ENCODE measurements around the gene HEMK1. TPM values are rescaled to one million over a fixed set of nuclear protein-coding genes. Genes with fewer than 3 reads are reported as not detected.
A peak's percentile ranks its signal among the peaks of the same experiment; 100 is the strongest.

The HEMK1 gene
- total and polyA plus RNA-seq, 7 donors: 5.0 to 17.7 (median 9.6) TPM

- no peaks in the 10 kb centered on the region for H3K9me3 ChIP-seq
- peak; percentile 82 for DNase-seq
- intact Hi-C loops (cut with DNase I): loop anchor here (2.0 to 10.0 kb wide), 6 partner anchors 58 to 885 kb away; partner anchors contain the start of genes DCAF1, DOCK3 and MANF
- peak within 1 kb of the TSS; percentile 88 to 97 (median 92) for H3K4me3 ChIP-seq
- peak within 1 kb of the TSS; percentile 84 to 91 (median 89) for H3K27ac ChIP-seq
- peaks cover 0 to 41% (median 22%) of the 10 kb centered on the region in 4 donors for H3K4me1 ChIP-seq
- 1% methylated on average over 58 of the region's 58 CpGs for WGBS, 2 donors
- no peaks in the 10 kb centered on the region for H3K27me3 ChIP-seq
- TF ChIP-seq POLR2AphosphoS5 (IDR thresholded peaks at IDR 0.05) (peak in 2 of 4 donors; percentile 42 to 43), EP300 (IDR thresholded peaks at IDR 0.05) (no peak), POLR2A (IDR thresholded peaks at IDR 0.05) (no peak)
- TF ChIP-seq, protein P1, sequence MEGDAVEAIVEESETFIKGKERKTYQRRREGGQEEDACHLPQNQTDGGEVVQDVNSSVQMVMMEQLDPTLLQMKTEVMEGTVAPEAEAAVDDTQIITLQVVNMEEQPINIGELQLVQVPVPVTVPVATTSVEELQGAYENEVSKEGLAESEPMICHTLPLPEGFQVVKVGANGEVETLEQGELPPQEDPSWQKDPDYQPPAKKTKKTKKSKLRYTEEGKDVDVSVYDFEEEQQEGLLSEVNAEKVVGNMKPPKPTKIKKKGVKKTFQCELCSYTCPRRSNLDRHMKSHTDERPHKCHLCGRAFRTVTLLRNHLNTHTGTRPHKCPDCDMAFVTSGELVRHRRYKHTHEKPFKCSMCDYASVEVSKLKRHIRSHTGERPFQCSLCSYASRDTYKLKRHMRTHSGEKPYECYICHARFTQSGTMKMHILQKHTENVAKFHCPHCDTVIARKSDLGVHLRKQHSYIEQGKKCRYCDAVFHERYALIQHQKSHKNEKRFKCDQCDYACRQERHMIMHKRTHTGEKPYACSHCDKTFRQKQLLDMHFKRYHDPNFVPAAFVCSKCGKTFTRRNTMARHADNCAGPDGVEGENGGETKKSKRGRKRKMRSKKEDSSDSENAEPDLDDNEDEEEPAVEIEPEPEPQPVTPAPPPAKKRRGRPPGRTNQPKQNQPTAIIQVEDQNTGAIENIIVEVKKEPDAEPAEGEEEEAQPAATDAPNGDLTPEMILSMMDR (IDR thresholded peaks at IDR 0.05): no peak
- peaks cover 0 to 2% (median 0%) of the 10 kb centered on the region in 4 donors for H3K36me3 ChIP-seq
These were observed 47.9 kb downstream of the HEMK1 start, which contains the start of gene MAPKAPK3 for GRCh38 chr3:50617096-50617791. MAPKAPK3 (plus strand) TSS chr3:50617151; CDS start chr3:50617566, 415 bp downstream.

DNA sequence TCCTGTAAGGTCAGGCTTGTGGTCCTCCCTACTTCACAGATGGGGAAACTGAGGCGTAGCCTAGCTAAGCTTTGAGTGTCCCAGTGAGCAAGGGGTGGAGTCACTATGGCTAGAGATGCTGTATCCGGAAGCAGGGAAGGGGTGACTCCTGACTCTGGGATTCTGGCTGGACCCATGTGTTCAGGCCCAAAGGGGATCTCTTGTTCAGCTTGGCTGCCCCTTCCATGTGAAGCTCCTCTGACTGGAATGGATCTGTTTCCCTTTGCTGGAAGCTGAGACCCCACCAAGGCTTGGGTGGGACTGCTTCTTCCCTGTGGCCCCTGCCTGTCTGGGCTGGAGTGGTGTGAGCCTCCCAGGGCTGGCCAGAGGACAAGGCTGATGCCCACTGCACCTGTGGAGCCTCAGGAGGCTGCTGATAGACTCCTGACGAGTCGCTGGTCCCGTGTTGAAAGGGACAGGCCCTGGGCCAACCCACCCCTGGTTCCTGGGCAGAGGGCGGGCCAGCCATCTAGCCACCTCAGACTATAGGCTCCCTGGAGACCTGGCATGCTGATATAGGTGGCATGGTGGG is 48.7 kb downstream of the HEMK1 start:
- Histone ChIP-seq H3K27me3 (no peaks in the 10 kb centered on the region), H3K9me3 (no peaks in the 10 kb centered on the region), H3K4me1 (peaks cover 0 to 34% (median 16%) of the 10 kb centered on the region in 4 donors), H3K27ac (peak overlapping the region; percentile 84 to 91 (median 89)), H3K36me3 (peaks cover 0 to 5% (median 0%) of the 10 kb centered on the region in 4 donors), H3K4me3 (peak overlapping the region; percentile 88 to 97 (median 92))
- no peak for DNase-seq
- TF ChIP-seq EP300 (IDR thresholded peaks at IDR 0.05): no peak
- TF ChIP-seq POLR2AphosphoS5 (IDR thresholded peaks at IDR 0.05): no peak
- TF ChIP-seq POLR2A (IDR thresholded peaks at IDR 0.05): no peak
- TF ChIP-seq, protein P1 (IDR thresholded peaks at IDR 0.05): no peak
- WGBS, 2 donors: 25 to 38% methylated on average over 6 of the region's 6 CpGs
- intact Hi-C loops (cut with DNase I): loop anchor here (2.0 to 10.0 kb wide), 6 partner anchors 57 to 884 kb away; partner anchors contain the start of genes DCAF1, DOCK3 and MANF

DNA sequence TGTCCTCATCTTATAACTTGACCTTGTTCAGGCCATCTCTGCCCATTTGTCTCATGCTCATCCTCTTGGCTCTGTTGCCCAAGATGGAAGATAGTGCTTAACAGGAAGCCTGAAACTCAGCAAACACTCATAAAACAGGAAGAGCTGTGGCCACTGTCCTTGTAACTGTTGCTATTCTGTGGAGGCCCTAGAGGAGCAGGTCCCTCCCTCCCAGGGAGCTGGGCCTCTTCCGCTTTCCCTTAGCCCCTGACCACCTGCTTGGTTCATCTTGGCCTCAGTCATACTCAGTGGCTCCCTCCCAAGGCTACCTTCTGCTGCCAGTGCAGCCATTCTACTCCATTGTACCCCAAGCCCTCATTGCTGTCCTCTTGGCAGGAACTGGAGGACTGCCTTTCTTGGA is 51.1 kb downstream of the HEMK1 start:
- Histone ChIP-seq H3K27ac (peak overlapping the region in 1 of 4 donors; percentile 7), H3K36me3 (peaks cover 0 to 5% (median 0%) of the 10 kb centered on the region in 4 donors), H3K27me3 (no peaks in the 10 kb centered on the region), H3K9me3 (no peaks in the 10 kb centered on the region), H3K4me3 (no peak overlapping the region), H3K4me1 (peaks cover 0 to 24% (median 16%) of the 10 kb centered on the region in 4 donors)
- TF ChIP-seq, protein P1 (IDR thresholded peaks at IDR 0.05): no peak
- TF ChIP-seq EP300 (IDR thresholded peaks at IDR 0.05): no peak
- no peak for TF ChIP-seq POLR2AphosphoS5 (IDR thresholded peaks at IDR 0.05)
- no peak for TF ChIP-seq POLR2A (IDR thresholded peaks at IDR 0.05)
- no peak for DNase-seq
- 52 to 98% methylated on average over 1 of the region's 1 CpG for whole genome bisulfite sequencing, 2 donors
- intact Hi-C loops (cut with DNase I): no loop called here

GRCh38 chr3:50620820-50621219 is 51.5 kb downstream of the HEMK1 start:
- TF ChIP-seq POLR2AphosphoS5 (IDR thresholded peaks at IDR 0.05) (no peak), EP300 (IDR thresholded peaks at IDR 0.05) (no peak), POLR2A (IDR thresholded peaks at IDR 0.05) (no peak)
- TF ChIP-seq, protein P1 (IDR thresholded peaks at IDR 0.05): no peak
- Histone ChIP-seq H3K36me3 (peaks cover 0 to 5% (median 0%) of the 10 kb centered on the region in 4 donors), H3K4me1 (peaks cover 0 to 22% (median 16%) of the 10 kb centered on the region in 4 donors), H3K9me3 (no peaks in the 10 kb centered on the region), H3K27me3 (no peaks in the 10 kb centered on the region), H3K4me3 (no peak overlapping the region), H3K27ac (no peak overlapping the region)
- no peak for DNase-seq
- intact Hi-C loops (cut with DNase I): no loop called here
- 56 to 66% methylated on average over 4 of the region's 4 CpGs for WGBS, 2 donors
